Measurements from ENCODE around the gene SUCNR1. TPM values are rescaled to one million over a fixed set of nuclear protein-coding genes. Genes with fewer than 3 reads are reported as not detected.

Gene SUCNR1
- polyA plus RNA-seq, 3 donors, result 7.6 to 14.7 (median 9.9) TPM

DNA sequence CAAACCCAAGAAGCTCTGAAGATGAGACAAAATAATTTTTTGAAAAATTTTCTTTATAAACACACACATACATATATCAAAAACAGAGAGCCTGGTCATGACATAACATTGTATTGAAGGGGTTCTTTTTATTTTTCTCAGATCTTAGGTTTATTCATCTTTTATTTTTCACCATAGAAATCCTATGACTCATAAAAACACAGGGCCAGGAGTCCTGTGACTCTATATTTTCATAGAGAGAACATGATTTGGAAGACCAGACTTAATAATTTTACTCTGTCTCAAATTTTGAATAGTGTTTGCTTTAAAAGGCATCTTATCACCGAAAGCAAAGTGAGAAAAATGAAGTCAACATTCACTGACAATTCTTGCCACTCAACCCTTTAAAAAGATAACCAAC, 57.7 kb downstream of the SUCNR1 start:
- DNase-seq (ENCODE audit: low read depth in 3 of 3, low spot score in 2 of 3), result no peak

DNA sequence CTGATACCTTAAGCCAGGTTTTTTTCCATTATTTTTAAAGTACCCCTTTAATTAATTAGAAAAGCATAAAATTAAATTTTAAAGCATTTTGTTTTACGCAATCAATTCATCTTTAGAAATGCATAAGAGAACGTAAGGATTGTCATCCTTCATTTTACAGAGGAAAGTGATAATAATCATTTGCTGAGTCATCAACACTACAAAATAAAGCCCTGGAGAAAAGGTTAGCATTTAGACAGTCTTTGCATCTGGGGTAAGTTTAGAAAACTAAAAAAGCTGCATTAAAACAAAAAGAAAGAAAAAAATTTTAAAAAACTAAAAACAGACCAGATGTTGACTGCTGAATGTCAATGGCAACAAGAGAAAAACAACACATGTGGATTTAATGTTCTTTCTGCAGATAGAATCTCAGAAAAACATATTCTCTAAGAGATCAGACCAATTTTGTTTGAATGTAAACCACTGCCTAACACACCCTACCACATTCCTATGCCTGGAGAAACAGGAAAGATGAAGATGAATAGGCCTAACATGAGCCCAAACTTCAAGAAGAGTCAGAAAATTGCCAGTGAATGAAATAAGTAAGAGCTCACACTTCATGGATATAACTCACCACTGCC, 59.9 kb downstream of the SUCNR1 start:
- no peak for DNase-seq (ENCODE audit: low read depth in 3 of 3, low spot score in 2 of 3)

Other genes with a start within 250 kb of the SUCNR1 start
- gene AADACL2, start 139.7 kb upstream of the SUCNR1 start, polyA plus RNA-seq (ENCODE audit: insufficient read length in 3 of 3), result not detected
- under 1 TPM in 1 of 3 donors, not detected in 2; 0.24 TPM for gene AADAC, start 59.5 kb upstream of the SUCNR1 start, polyA plus RNA-seq (ENCODE audit: insufficient read length in 3 of 3)

All from right renal cortex interstitium (tissue), 3 donors.